Adrenal gland (tissue), 12 donors: ENCODE measurements around the gene KLK2. TPM values are rescaled to one million over a fixed set of nuclear protein-coding genes. Genes with fewer than 3 reads are reported as not detected.

ENCODE experiments used
- DNase-seq, 7 donors: peaks; one replicate each; pipeline ENCODE4 v3.0.0-alpha.2; 2019 to 2020
- H3K27ac ChIP-seq, 5 donors: fragments of 200-600 bp; sonication (generic) in 4 of 5; 1 replicate in 3 of 5; 2 replicates in 2 of 5; pipeline versions ENCODE4 v1.5.1 to v1.8.0; 2016 to 2020; ENCODE audit warnings: mild to moderate bottlenecking in 1 of 5
- H3K27me3 ChIP-seq: fragments of 200-600 bp; 2 replicates; pipeline ENCODE4 v1.8.0; 2021
- H3K36me3 ChIP-seq, 2 donors: fragments of 200-600 bp; replicated peaks in 1 of 2; 1 replicate in 1 of 2; 2 replicates in 1 of 2; pipeline versions ENCODE4 v1.5.1 to v1.8.0; 2018 to 2022
- H3K4me1 ChIP-seq, 2 donors: fragments of 200-600 bp; replicated peaks in 1 of 2; 1 replicate in 1 of 2; 2 replicates in 1 of 2; pipeline versions ENCODE4 v1.5.1 to v1.8.0; 2018 to 2021
- H3K4me3 ChIP-seq, 4 donors: fragments of 200-600 bp; sonication (generic) in 3 of 4; one replicate each; pipeline ENCODE4 v1.5.1; 2016 to 2018
- H3K9me3 ChIP-seq, 3 donors: fragments of 200-600 bp; sonication (generic) in 1 of 3; replicated peaks in 1 of 3; 1 replicate in 2 of 3; 2 replicates in 1 of 3; pipeline versions ENCODE4 v1.5.1 to v1.8.0; 2016 to 2021
- POLR2A ChIP-seq, 2 donors: fragments of 450-650 bp; IDR thresholded peaks; one replicate each; pipeline ENCODE4 v1.6.1; 2017; ENCODE audit warnings: antibody characterized with exemption in 2 of 2, mild to moderate bottlenecking in 2 of 2, moderate library complexity in 1 of 2
- WGBS, 4 donors: extraction: QIAGEN DNeasy Blood & Tissue Kit in 2 of 4; methylation state at CpG; one replicate each; pipeline versions ENCODE4 v1.1.5 to v1.1.7; 2013 to 2017; 5-methylcytosine and 5-hydroxymethylcytosine counted together
- intact Hi-C, 2 donors: fragments of 100-400 bp; cut with DNase I; formaldehyde crosslinking; loops; one replicate each; pipeline versions ENCODE4 v1.14.1 to v1.15.0; 2022 to 2023
- polyA plus RNA-seq, 3 donors: library from polyadenylated mRNA; stranded (reverse); fragments of 200-250 nt in 2 of 3; fragments of 350-450 nt in 1 of 3; fragmentation: Illumina TruSeq in 1 of 3; extraction: RNeasy Lipid Tissue Mini Kit (QIAGEN cat#74804) in 1 of 3; gene quantifications; one replicate each; pipeline ENCODE4 v1.2.3, GENCODE V29; 2013 to 2014
- total RNA-seq, 9 donors: library from RNA; depleted of rRNA in 4 of 9; stranded (reverse); fragments of >200 nt in 4 of 9; fragments of 120-200 nt in 1 of 9; fragmentation: NEBNext Ultra II Directional in 1 of 9; extraction: Animal tissue kit (Norgen Biotek cat#: 25700) in 1 of 9; gene quantifications; one replicate each; pipeline versions ENCODE4 v1.1.0 to v1.2.4, GENCODE V29; 2013 to 2023
- TF ChIP-seq, protein P1 (sequence below), 6 experiments: fragments of 450-650 bp in 4 of 6; fragments of 200-600 bp in 2 of 6; sonication (generic) in 1 of 6; IDR thresholded peaks; 1 replicate in 5 of 6; 2 replicates in 1 of 6; pipeline versions ENCODE4 v1.5.1 to v1.8.0; 2016 to 2021; ENCODE audit warnings: antibody characterized with exemption in 6 of 6, mild to moderate bottlenecking in 2 of 6, moderate library complexity in 1 of 6
- donor health status: healthy with polysubstance abuse.
- donor health status: Bipolar disorder and iron deficiency.
- donor health status: DM: yes; HTN: yes; CAD: no.
- donor health status: DM: no; HTN: no; CAD: no.
- donor health status: DM: no; HTN: no; CAD: no.
- donor health status: DM: yes; HTN: yes; CAD: no.

KLK2 gene
- total and polyA plus RNA-seq, 12 donors: 0.20 to 0.61 TPM; not detected in 10

DNA sequence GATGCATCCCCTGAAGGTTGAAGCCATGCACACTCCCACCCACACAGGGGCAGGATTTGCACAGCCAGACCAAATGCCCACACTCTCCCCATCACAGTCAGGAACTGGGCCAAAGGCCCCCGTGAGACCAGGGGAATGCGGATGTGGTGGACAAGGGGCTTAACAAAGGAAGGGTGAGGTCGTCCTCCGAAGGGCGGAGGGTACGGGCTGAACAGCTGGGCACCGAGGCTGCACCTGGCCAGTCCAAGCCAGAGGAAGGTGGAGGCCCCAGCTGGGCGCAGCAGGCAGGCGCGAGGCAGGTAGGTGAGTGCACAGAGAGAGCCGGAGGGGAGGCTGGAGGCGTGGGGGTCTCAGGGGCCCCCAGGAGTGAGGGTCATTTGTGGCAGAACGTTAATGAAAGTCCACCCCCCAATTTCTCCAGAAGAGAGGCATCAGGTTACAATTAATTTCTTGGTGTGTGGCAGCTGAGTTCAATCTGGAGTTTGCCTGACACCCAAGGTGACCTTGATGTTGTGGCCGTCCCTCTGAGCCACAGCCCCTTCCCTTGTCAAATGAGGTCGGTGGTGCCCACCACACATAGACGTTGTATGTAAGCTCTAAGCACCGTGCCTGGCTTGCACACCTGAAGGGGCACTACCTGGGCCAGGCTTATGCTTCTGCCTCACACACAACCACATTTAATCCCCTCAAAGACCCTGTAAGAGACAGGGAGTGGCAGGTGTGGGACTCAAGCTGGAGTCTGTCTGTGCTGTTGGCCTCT, 42.8 kb upstream of the KLK2 start:
- H3K36me3 ChIP-seq: no peaks in the 10 kb centered on the region
- H3K27ac ChIP-seq: peak overlapping the region in 2 of 5 donors; percentile 36 to 77
- 60 to 65% (median 64%) methylated on average over 14 to 17 of the region's 17 CpGs for WGBS, 4 donors
- no peak overlapping the region for H3K4me3 ChIP-seq
- H3K9me3 ChIP-seq: no peaks in the 10 kb centered on the region
- intact Hi-C loops: no loop called here
- H3K4me1 ChIP-seq: peaks cover 6 to 13% of the 10 kb centered on the region in 2 donors
- no peak for TF ChIP-seq POLR2A (IDR thresholded peaks at IDR 0.05)
- TF ChIP-seq, protein P1, sequence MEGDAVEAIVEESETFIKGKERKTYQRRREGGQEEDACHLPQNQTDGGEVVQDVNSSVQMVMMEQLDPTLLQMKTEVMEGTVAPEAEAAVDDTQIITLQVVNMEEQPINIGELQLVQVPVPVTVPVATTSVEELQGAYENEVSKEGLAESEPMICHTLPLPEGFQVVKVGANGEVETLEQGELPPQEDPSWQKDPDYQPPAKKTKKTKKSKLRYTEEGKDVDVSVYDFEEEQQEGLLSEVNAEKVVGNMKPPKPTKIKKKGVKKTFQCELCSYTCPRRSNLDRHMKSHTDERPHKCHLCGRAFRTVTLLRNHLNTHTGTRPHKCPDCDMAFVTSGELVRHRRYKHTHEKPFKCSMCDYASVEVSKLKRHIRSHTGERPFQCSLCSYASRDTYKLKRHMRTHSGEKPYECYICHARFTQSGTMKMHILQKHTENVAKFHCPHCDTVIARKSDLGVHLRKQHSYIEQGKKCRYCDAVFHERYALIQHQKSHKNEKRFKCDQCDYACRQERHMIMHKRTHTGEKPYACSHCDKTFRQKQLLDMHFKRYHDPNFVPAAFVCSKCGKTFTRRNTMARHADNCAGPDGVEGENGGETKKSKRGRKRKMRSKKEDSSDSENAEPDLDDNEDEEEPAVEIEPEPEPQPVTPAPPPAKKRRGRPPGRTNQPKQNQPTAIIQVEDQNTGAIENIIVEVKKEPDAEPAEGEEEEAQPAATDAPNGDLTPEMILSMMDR (IDR thresholded peaks at IDR 0.05): no peak
- no peaks in the 10 kb centered on the region for H3K27me3 ChIP-seq
- no peak for DNase-seq

DNA sequence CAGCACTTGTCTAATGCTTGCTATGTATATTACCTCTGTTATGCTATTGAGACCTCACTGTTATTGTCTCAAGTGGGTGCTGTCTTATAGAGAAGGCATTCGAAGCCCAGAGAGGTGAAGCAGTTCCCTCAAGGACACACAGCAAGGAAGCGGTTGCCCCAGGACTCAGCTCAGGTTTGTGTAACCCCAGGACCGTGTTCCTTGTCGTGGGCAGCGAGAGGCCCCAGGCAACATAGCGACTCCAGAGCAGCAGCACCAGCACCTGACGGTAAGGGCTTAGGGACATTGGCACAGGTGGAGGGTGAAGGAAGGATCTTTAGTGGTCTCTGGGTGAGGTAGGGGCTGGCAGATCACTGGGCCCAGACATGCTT, 42.2 kb upstream of the KLK2 start:
- WGBS, 4 donors: 76 to 85% (median 80%) methylated on average over 3 to 7 of the region's 7 CpGs
- H3K9me3 ChIP-seq: no peaks in the 10 kb centered on the region
- H3K4me1 ChIP-seq: peaks cover 6 to 16% of the 10 kb centered on the region in 2 donors
- no peaks in the 10 kb centered on the region for H3K27me3 ChIP-seq
- TF ChIP-seq, protein P1 (IDR thresholded peaks at IDR 0.05): no peak
- no peak for TF ChIP-seq POLR2A (IDR thresholded peaks at IDR 0.05)
- DNase-seq: no peak
- intact Hi-C loops: no loop called here
- no peaks in the 10 kb centered on the region for H3K36me3 ChIP-seq
- no peak overlapping the region for H3K4me3 ChIP-seq
- peak overlapping the region in 1 of 5 donors; percentile 77 for H3K27ac ChIP-seq

GRCh38 chr19:50832666-50833065, 40.6 kb upstream of the KLK2 start:
- Histone ChIP-seq H3K4me3 (no peak overlapping the region), H3K9me3 (no peaks in the 10 kb centered on the region), H3K27ac (peak overlapping the region in 1 of 5 donors; percentile 32), H3K36me3 (no peaks in the 10 kb centered on the region), H3K27me3 (no peaks in the 10 kb centered on the region), H3K4me1 (peaks cover 6 to 16% of the 10 kb centered on the region in 2 donors)
- DNase-seq: no peak
- no peak for TF ChIP-seq POLR2A (IDR thresholded peaks at IDR 0.05)
- TF ChIP-seq, protein P1 (IDR thresholded peaks at IDR 0.05): no peak
- WGBS, 4 donors: 90 to 95% (median 91%) methylated on average over 8 of the region's 8 CpGs
- intact Hi-C loops: no loop called here

- peak within 1 kb of the TSS in 1 of 5 donors; percentile 32 for H3K27ac ChIP-seq
- no peaks in the 10 kb centered on the region for H3K27me3 ChIP-seq
- 43 to 54% (median 47%) methylated on average over 8 of the region's 8 CpGs for WGBS, 4 donors
- H3K9me3 ChIP-seq: no peaks in the 10 kb centered on the region
- intact Hi-C loops: no loop called here
- peaks cover 6 to 16% of the 10 kb centered on the region in 2 donors for H3K4me1 ChIP-seq
- H3K4me3 ChIP-seq: no peak within 1 kb of the TSS
- TF ChIP-seq, protein P1 (IDR thresholded peaks at IDR 0.05): no peak
- no peak for TF ChIP-seq POLR2A (IDR thresholded peaks at IDR 0.05)
- H3K36me3 ChIP-seq: no peaks in the 10 kb centered on the region
- DNase-seq: peak in 5 of 7 donors; percentile 35 to 55 (median 48)
Observed at GRCh38 chr19:50833117-50833801, 40.0 kb upstream of the KLK2 start, which contains the start of gene KLK15. KLK15 (minus strand) TSS chr19:50833574; CDS start chr19:50831492, 2,082 bp downstream.
